K562 (cell line): ENCODE results near the gene SLC18B1. TPM values are rescaled to one million over a fixed set of nuclear protein-coding genes. Genes with fewer than 3 reads are reported as not detected.

Experiments
- ATAC-seq: fragments of 200-7000 bp; cut with Tn5 transposase; 3 replicates; pipeline ENCODE4 v1.9.1; 2020; ENCODE audit warnings: moderate library complexity
- BruUV-seq: library from RNA; stranded (reverse); fragments of 400-500 nt; replicated peaks from 2 replicates; lab custom pipeline; 2021; lab: Mats Ljungman, UMichigan
- CTCF ChIA-PET: fragments of 300-600 bp; formaldehyde crosslinking; extraction: SDS; loops from one replicate; lab custom pipeline; 2021; ENCODE audit warnings: low intra/inter-chr PET ratio; lab: Yijun Ruan, JAX
- POLR2A ChIA-PET: fragments of 300-600, 350-650 bp; sonication (Branson Sonifier 250); formaldehyde crosslinking; extraction: SDS; loops from one replicate; lab custom pipeline; 2021; ENCODE audit warnings: antibody characterized with exemption, inconsistent platforms; lab: Yijun Ruan, JAX
- DNase-seq, 4 experiments: peaks; one replicate each; pipeline versions ENCODE4 v3.0.0 to v3.0.0-alpha.2; 2011 to 2018; ENCODE audit warnings: low spot score in 3 of 4, mixed read lengths in 3 of 4; ENCODE audit errors: extremely low read depth in 1 of 4
- FAIRE-seq: peaks from 2 replicates; lab custom pipeline; 2011; peaks lifted over from hg19 to GRCh38; lab: Jason Lieb, UNC
- H2AFZ ChIP-seq: 2 replicates; pipeline ENCODE4 v1.6.0; 2011; ENCODE audit warnings: low read depth, low read length, control low read depth, inconsistent platforms
- H3K27ac ChIP-seq: fragments of 200-600 bp; 3 replicates; pipeline ENCODE4 v1.8.0; 2011; ENCODE audit warnings: low read depth, mild to moderate bottlenecking, control low read depth, inconsistent platforms, low read length, moderate library complexity, mixed read lengths; ENCODE audit errors: extremely low read depth
- H3K27me3 ChIP-seq, 2 experiments: fragments of 300-600 bp in 1 of 2; 2 replicates in 1 of 2; 3 replicates in 1 of 2; pipeline versions ENCODE4 v1.6.0 to v1.8.0; 2011; ENCODE audit warnings: inconsistent platforms in 2 of 2, low read length in 2 of 2, mild to moderate bottlenecking in 1 of 2, mixed read lengths in 1 of 2, moderate library complexity in 1 of 2; ENCODE audit not compliant: control insufficient read depth in 2 of 2, insufficient read depth in 2 of 2
- H3K36me3 ChIP-seq: fragments of 300-600 bp; 3 replicates; pipeline ENCODE4 v1.8.0; 2011; ENCODE audit warnings: mild to moderate bottlenecking, low read length, inconsistent platforms; ENCODE audit not compliant: control insufficient read depth, insufficient read depth
- H3K4me1 ChIP-seq, 2 experiments: fragments of 200-600 bp in 1 of 2; replicated peaks in 1 of 2; 2 replicates in 1 of 2; 3 replicates in 1 of 2; pipeline versions ENCODE4 v1.5.1 to v1.8.0; 2011; ENCODE audit warnings: inconsistent platforms in 2 of 2, low read length in 2 of 2, mild to moderate bottlenecking in 1 of 2, mixed read lengths in 1 of 2, moderate library complexity in 1 of 2; ENCODE audit not compliant: control insufficient read depth in 2 of 2, insufficient read depth in 2 of 2
- H3K4me2 ChIP-seq: 2 replicates; pipeline ENCODE4 v1.6.1; 2011; ENCODE audit warnings: low read length, control low read depth, inconsistent platforms, mixed read lengths; ENCODE audit not compliant: insufficient read depth
- H3K4me3 ChIP-seq: fragments of 200-600 bp; sonication (generic), shearing (Covaris generic); 2 replicates; pipeline ENCODE4 v1.5.1; 2016; ENCODE audit warnings: control low read depth, inconsistent platforms
- H3K79me2 ChIP-seq: fragments of 200-600 bp; 3 replicates; pipeline ENCODE4 v1.8.0; 2011; ENCODE audit warnings: low read length, inconsistent platforms; ENCODE audit not compliant: control insufficient read depth, insufficient read depth
- H3K9ac ChIP-seq, 2 experiments: 2 replicates each; pipeline versions ENCODE4 v1.6.0 to v1.6.1; 2011; ENCODE audit warnings: low read depth in 2 of 2, low read length in 2 of 2, control low read depth in 1 of 2, inconsistent platforms in 1 of 2, mild to moderate bottlenecking in 1 of 2, mixed read lengths in 1 of 2; ENCODE audit not compliant: insufficient read depth in 1 of 2
- H3K9me1 ChIP-seq: one replicate; pipeline ENCODE4 v1.6.0; 2011; ENCODE audit warnings: inconsistent platforms, mild to moderate bottlenecking, low read length, moderate library complexity; ENCODE audit not compliant: control insufficient read depth, insufficient read depth
- H3K9me3 ChIP-seq: replicated peaks from 2 replicates; pipeline ENCODE4 v1.5.1; 2011; ENCODE audit warnings: low read depth, low read length, inconsistent platforms; ENCODE audit not compliant: control insufficient read depth, insufficient read depth
- H4K20me1 ChIP-seq: replicated peaks from 2 replicates; pipeline ENCODE4 v1.6.1; 2011; ENCODE audit warnings: low read length, inconsistent platforms, mixed read lengths; ENCODE audit not compliant: control insufficient read depth, insufficient read depth
- CBX2 ChIP-seq: fragments of 200-600 bp; sonication (generic); IDR thresholded peaks from one replicate; pipeline ENCODE4 v1.6.1; 2012; ENCODE audit warnings: mild to moderate bottlenecking, low read length, inconsistent platforms; ENCODE audit not compliant: insufficient read depth, poor library complexity, severe bottlenecking
- DACH1 ChIP-seq: fragments of 450-650 bp; IDR thresholded peaks from 2 replicates; pipeline ENCODE4 v1.6.1; 2018; ENCODE audit not compliant: partially characterized antibody
- E2F8 ChIP-seq: fragments of 450-650 bp; IDR thresholded peaks from 2 replicates; pipeline ENCODE4 v1.7.1; 2018; ENCODE audit warnings: mild to moderate bottlenecking, low read depth; ENCODE audit not compliant: partially characterized antibody
- FOXJ3 ChIP-seq: sonication (generic); formaldehyde crosslinking; IDR thresholded peaks from 2 replicates; pipeline ENCODE4 v1.4.0; 2020; ENCODE audit warnings: mild to moderate bottlenecking, missing genetic modification reagents
- FOXM1 ChIP-seq, 2 experiments: fragments of 450-650 bp in 1 of 2; sonication (generic) in 1 of 2; formaldehyde crosslinking in 1 of 2; IDR thresholded peaks; 2 replicates each; pipeline versions ENCODE4 v1.6.1 to v1.9.0; 2017 to 2022; ENCODE audit warnings: low read depth in 2 of 2, mild to moderate bottlenecking in 2 of 2, missing genetic modification reagents in 1 of 2, moderate library complexity in 1 of 2
- HDAC2 ChIP-seq: fragments of 450-650 bp; IDR thresholded peaks from 2 replicates; pipeline ENCODE4 v1.6.1; 2016; ENCODE audit warnings: mild to moderate bottlenecking
- NBN ChIP-seq: fragments of 450-650 bp; IDR thresholded peaks from 2 replicates; pipeline ENCODE4 v1.6.1; 2016; ENCODE audit warnings: low read depth, mild to moderate bottlenecking
- SIX5 ChIP-seq, 2 experiments: IDR thresholded peaks; 2 replicates each; pipeline ENCODE4 v1.6.1; 2011; ENCODE audit warnings: low read length in 2 of 2, borderline replicate concordance in 1 of 2, low read depth in 1 of 2, mild to moderate bottlenecking in 1 of 2, moderate library complexity in 1 of 2; ENCODE audit not compliant: insufficient read depth in 1 of 2
- SREBF2 ChIP-seq: sonication (generic); formaldehyde crosslinking; IDR thresholded peaks from 2 replicates; pipeline ENCODE4 v1.4.0; 2020; ENCODE audit warnings: mild to moderate bottlenecking, missing genetic modification reagents
- TBL1XR1 ChIP-seq, 2 experiments: IDR thresholded peaks; 2 replicates each; pipeline ENCODE4 v1.6.1; 2012; ENCODE audit warnings: improper control_type of control experiment in 2 of 2, low read length in 2 of 2, mild to moderate bottlenecking in 1 of 2
- THRAP3 ChIP-seq: fragments of 450-650 bp; IDR thresholded peaks from 2 replicates; pipeline ENCODE4 v1.6.1; 2016; ENCODE audit warnings: mild to moderate bottlenecking, inconsistent platforms, borderline replicate concordance
- WGBS: fragments of 100-300 bp; shearing (Covaris generic); methylation state at CpG from one replicate; pipeline ENCODE4 v1.1.6; 2016; ENCODE audit warnings: low coverage, mixed read lengths; ENCODE audit not compliant: insufficient coverage; ENCODE audit errors: missing lambda C conversion rate; 5-methylcytosine and 5-hydroxymethylcytosine counted together
- in situ Hi-C: fragments of 300-500 bp; cut with MboI; formaldehyde crosslinking; loops from 4 replicates; pipeline ENCODE4 v1.15.0; 2018; ENCODE audit warnings: inconsistent platforms, mixed read lengths
- intact Hi-C: fragments of 100-400 bp; cut with micrococcal nuclease; formaldehyde crosslinking; loops from 2 replicates; pipeline ENCODE4 v1.14.2; 2022
- polyA plus RNA-seq, 8 experiments: library from polyadenylated mRNA; depleted of rRNA in 4 of 8; stranded (reverse) in 5 of 8; unstranded in 3 of 8; fragments of >200 nt; fragmentation: Nextera tagmentation in 2 of 8; fragmentation: Illumina TruSeq in 1 of 8; extraction: Ambion mirVana in 2 of 8; extraction: Trizol in 1 of 8; gene quantifications; 2 replicates each; pipeline versions ENCODE4 v1.2.1 to v1.2.3, GENCODE V29; 2011 to 2014; ENCODE audit warnings: inconsistent platforms in 1 of 8, missing spikeins in 1 of 8
- total RNA-seq, 7 experiments: library from RNA; depleted of rRNA in 6 of 7; stranded (reverse); fragments of >200 nt in 6 of 7; fragmentation: Illumina TruSeq in 2 of 7; extraction: Trizol in 2 of 7; gene quantifications; 2 replicates each; pipeline versions ENCODE4 v1.2.1 to v1.2.3, GENCODE V29; 2011 to 2021; ENCODE audit warnings: low replicate concordance in 1 of 7
- TF ChIP-seq, protein P1 (sequence below): IDR thresholded peaks from 2 replicates; pipeline ENCODE4 v1.6.1; 2012; ENCODE audit warnings: low read depth, low read length, improper control_type of control experiment, borderline replicate concordance
- TF ChIP-seq, protein P2 (sequence below), 2 experiments: IDR thresholded peaks; 2 replicates each; pipeline ENCODE4 v1.6.1; 2012; ENCODE audit warnings: improper control_type of control experiment in 2 of 2, low read depth in 2 of 2, low read length in 2 of 2, borderline replicate concordance in 1 of 2

The SLC18B1 gene
- total and polyA plus RNA-seq, 9 of the 15 experiments (the other 6 are each of a cell fraction or from before 2014, with no cell fraction given): 10.4 to 49.1 (median 32.0) TPM

- TF ChIP-seq, protein P1, sequence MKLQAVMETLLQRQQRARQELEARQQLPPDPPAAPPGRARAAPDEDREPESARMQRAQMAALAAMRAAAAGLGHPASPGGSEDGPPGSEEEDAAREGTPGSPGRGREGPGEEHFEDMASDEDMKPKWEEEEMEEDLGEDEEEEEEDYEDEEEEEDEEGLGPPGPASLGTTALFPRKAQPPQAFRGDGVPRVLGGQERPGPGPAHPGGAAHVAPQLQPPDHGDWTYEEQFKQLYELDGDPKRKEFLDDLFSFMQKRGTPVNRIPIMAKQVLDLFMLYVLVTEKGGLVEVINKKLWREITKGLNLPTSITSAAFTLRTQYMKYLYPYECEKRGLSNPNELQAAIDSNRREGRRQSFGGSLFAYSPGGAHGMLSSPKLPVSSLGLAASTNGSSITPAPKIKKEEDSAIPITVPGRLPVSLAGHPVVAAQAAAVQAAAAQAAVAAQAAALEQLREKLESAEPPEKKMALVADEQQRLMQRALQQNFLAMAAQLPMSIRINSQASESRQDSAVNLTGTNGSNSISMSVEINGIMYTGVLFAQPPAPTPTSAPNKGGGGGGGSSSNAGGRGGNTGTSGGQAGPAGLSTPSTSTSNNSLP: no peak
Observed at GRCh38 chr6:132768051-132768517, 30.4 kb downstream of the SLC18B1 start (continued).

DNA sequence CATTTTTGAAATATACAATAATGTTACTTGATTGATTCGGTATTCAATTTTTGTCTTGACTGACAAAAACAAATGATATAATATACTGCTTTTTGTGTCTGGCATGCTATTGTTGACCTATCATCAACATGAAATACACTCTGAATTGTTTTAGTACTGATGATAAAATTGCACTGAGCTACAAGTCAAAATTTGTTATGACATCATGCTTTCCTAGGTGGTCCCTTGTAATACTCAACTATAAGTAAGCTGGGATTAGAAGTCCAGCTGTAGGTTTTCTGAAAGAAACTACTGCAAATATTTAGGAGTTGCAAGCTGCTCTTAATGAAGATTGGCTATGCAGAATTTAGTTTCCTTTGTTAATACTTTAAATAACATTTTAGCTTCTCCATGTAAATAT, 32.9 kb downstream of the SLC18B1 start:
- no peak overlapping the region for H2AFZ ChIP-seq
- H3K79me2 ChIP-seq: no peaks in the 10 kb centered on the region
- no peak for ATAC-seq
- no peak overlapping the region for H3K9ac ChIP-seq
- no peaks in the 10 kb centered on the region for H4K20me1 ChIP-seq
- no peak for FAIRE-seq
- no peaks in the 10 kb centered on the region for H3K27me3 ChIP-seq
- H3K4me1 ChIP-seq: no peaks in the 10 kb centered on the region
- no TSS peak for BruUV-seq
- POLR2A ChIA-PET: interaction anchor here (1.4 kb wide), 1 partner anchor 8 kb away, joined by 4 read pairs; no protein-coding TSS in a partner anchor
- no peak for DNase-seq
- CTCF ChIA-PET: no interaction called here
- in situ Hi-C loops: loop anchor here (25.0 kb wide), 2 partner anchors 228 to 478 kb away; partner anchors contain the start of gene TAAR9
- H3K9me1 ChIP-seq: no peaks in the 10 kb centered on the region
- intact Hi-C loops: loop anchor here (5.0 kb wide), 2 partner anchors 468 to 488 kb away; no protein-coding TSS in a partner anchor
- no peak overlapping the region for H3K4me3 ChIP-seq
- 0% methylated on average over 1 of the region's 1 CpG for WGBS
- H3K9me3 ChIP-seq: no peaks in the 10 kb centered on the region
- peaks cover 11% of the 10 kb centered on the region; the same call in 2 of the 3 replicates for H3K36me3 ChIP-seq
- H3K27ac ChIP-seq: no peak overlapping the region
- no peak overlapping the region for H3K4me2 ChIP-seq
- no peak for TF ChIP-seq CBX2
- no peak for TF ChIP-seq THRAP3
- no peak for TF ChIP-seq SREBF2 (CRISPR knock-in tag)
- no peak for TF ChIP-seq FOXM1 (IDR thresholded peaks at IDR 0.05; ENCODE audit: low read depth)
- TF ChIP-seq FOXM1 (CRISPR knock-in tag; IDR thresholded peaks at IDR 0.05; ENCODE audit: low read depth): no peak
- no peak for TF ChIP-seq HDAC2
- TF ChIP-seq, protein P2, sequence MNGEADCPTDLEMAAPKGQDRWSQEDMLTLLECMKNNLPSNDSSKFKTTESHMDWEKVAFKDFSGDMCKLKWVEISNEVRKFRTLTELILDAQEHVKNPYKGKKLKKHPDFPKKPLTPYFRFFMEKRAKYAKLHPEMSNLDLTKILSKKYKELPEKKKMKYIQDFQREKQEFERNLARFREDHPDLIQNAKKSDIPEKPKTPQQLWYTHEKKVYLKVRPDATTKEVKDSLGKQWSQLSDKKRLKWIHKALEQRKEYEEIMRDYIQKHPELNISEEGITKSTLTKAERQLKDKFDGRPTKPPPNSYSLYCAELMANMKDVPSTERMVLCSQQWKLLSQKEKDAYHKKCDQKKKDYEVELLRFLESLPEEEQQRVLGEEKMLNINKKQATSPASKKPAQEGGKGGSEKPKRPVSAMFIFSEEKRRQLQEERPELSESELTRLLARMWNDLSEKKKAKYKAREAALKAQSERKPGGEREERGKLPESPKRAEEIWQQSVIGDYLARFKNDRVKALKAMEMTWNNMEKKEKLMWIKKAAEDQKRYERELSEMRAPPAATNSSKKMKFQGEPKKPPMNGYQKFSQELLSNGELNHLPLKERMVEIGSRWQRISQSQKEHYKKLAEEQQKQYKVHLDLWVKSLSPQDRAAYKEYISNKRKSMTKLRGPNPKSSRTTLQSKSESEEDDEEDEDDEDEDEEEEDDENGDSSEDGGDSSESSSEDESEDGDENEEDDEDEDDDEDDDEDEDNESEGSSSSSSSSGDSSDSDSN (IDR thresholded peaks at IDR 0.05; ENCODE audit: borderline replicate concordance in 1 of 2, low read depth in 2 of 2, low read length in 2 of 2): no peak
- no peak for TF ChIP-seq SIX5 (IDR thresholded peaks at IDR 0.05; ENCODE audit: borderline replicate concordance in 1 of 2, insufficient read depth in 1 of 2, low read depth in 1 of 2, low read length in 2 of 2)
- no peak for TF ChIP-seq DACH1
- no peak for TF ChIP-seq TBL1XR1 (IDR thresholded peaks at IDR 0.05; ENCODE audit: low read length in 2 of 2)
- TF ChIP-seq NBN: no peak
- no peak for TF ChIP-seq FOXJ3 (CRISPR knock-in tag)
- no peak for TF ChIP-seq E2F8
